ELF-1 (cell line): Measurements from ENCODE around the gene CCND1.

Experiments used
- DNase-seq: peaks from one replicate; pipeline ENCODE4 v3.0.0-alpha.2; 2016; ENCODE audit warnings: low read depth, low spot score

The CCND1 gene

DNA sequence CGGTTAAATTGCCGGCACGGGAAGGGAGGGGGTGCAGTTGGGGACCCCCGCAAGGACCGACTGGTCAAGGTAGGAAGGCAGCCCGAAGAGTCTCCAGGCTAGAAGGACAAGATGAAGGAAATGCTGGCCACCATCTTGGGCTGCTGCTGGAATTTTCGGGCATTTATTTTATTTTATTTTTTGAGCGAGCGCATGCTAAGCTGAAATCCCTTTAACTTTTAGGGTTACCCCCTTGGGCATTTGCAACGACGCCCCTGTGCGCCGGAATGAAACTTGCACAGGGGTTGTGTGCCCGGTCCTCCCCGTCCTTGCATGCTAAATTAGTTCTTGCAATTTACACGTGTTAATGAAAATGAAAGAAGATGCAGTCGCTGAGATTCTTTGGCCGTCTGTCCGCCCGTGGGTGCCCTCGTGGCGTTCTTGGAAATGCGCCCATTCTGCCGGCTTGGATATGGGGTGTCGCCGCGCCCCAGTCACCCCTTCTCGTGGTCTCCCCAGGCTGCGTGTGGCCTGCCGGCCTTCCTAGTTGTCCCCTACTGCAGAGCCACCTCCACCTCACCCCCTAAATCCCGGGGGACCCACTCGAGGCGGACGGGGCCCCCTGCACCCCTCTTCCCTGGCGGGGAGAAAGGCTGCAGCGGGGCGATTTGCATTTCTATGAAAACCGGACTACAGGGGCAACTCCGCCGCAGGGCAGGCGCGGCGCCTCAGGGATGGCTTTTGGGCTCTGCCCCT, 529 bp upstream of the CCND1 start:
- peak; percentile 55 for DNase-seq

GRCh38 chr11:69641681-69642548, 959 bp downstream of the CCND1 start:
- DNase-seq = no peak

DNA sequence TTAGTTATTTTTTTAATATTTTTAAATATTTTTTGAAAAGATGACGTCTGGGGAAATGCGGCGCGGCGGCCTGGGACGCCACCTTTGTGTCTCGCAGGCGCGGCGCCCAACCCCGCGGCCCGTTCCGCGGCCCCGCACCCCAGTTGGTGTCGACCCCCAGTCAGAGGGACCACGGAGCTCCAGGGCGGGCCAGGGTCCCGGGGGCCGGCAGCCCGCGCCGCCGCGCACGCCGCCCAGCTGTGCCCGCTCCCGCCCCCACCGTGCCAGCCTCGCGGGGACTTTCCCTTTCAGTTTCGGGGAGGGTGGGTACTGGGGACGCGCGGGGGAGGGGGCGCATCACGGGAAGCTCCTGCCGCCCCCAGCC, 1.6 kb downstream of the CCND1 start:
- DNase-seq = no peak

DNA sequence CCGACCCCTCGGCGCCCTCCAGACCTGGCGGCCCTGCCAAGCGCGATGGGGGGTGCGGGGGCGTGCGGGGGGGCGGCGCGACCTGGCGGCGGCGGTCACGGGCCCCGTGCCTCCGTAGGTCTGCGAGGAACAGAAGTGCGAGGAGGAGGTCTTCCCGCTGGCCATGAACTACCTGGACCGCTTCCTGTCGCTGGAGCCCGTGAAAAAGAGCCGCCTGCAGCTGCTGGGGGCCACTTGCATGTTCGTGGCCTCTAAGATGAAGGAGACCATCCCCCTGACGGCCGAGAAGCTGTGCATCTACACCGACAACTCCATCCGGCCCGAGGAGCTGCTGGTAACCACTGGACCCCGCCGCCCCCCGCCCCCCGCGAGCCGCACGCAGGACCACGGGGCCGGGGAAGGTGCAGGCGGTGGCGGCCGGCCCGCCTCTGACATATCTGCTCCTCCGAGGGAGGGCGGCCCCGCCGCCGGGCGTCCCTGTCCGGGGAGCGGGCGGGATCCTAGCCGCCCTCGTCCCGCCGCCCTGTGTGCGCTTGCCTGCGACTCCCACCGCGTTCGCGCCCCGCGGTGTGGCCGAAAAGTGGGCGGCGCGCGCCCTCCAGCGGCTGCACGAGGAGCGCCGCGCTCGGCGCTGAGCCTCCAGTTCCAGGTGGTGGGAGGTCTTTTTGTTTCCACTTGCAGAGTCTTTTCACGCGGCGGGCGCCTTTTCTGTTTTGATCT, 2.1 kb downstream of the CCND1 start:
- peak; percentile 88 for DNase-seq

DNA sequence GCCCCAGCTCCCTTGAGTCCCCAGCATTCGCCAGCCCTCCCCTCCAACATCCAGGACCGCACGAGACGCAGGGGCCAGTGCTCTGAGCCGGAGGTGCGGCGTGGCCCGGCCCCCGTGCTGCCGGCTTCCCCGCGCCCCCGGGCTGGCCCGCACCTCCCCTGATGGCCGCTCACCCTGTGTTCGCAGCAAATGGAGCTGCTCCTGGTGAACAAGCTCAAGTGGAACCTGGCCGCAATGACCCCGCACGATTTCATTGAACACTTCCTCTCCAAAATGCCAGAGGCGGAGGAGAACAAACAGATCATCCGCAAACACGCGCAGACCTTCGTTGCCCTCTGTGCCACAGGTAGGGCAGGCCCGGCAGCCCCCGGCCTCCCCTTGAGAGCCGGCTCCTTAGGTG, 2.7 kb downstream of the CCND1 start:
- no peak for DNase-seq

GRCh38 chr11:69644071-69644961, 3.4 kb downstream of the CCND1 start:
- DNase-seq = peak; percentile 46

GRCh38 chr11:69644962-69645675, 4.2 kb downstream of the CCND1 start:
- peak; percentile 30 for DNase-seq

DNA sequence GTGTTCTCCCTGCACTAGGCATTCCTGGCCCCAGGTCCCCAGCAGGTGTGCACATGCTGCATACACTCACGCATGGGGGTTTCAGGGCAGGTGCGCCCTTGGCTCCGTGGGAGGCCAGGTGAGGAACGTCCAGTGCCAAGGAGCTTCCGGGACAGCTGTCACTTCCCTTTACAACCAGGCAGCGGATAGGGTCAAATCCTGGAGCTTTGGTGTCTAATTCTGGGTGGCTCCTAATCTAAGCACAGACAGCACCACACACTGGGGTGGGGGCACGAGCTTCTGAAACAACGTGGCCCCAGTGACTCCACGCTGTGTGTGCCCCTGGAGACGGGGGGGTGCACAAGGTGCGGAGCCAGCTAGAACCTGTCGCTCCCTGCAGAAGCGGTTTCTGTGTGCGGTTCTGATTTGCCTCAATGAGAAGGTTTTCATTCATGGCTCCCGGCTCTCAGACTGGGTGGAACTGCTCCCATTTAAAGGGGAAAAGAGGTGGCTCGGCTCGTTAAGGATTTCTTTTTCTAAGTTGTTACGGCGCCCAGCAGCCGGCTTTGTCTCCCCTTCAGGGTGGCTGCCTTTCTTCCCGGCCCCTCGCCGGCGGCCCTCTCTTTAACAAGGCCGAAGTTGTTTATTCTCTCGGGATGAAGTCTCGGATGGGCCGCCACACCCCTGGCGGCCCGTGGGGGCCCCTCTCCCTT, 5.0 kb downstream of the CCND1 start:
- DNase-seq = peak; percentile 24

DNA sequence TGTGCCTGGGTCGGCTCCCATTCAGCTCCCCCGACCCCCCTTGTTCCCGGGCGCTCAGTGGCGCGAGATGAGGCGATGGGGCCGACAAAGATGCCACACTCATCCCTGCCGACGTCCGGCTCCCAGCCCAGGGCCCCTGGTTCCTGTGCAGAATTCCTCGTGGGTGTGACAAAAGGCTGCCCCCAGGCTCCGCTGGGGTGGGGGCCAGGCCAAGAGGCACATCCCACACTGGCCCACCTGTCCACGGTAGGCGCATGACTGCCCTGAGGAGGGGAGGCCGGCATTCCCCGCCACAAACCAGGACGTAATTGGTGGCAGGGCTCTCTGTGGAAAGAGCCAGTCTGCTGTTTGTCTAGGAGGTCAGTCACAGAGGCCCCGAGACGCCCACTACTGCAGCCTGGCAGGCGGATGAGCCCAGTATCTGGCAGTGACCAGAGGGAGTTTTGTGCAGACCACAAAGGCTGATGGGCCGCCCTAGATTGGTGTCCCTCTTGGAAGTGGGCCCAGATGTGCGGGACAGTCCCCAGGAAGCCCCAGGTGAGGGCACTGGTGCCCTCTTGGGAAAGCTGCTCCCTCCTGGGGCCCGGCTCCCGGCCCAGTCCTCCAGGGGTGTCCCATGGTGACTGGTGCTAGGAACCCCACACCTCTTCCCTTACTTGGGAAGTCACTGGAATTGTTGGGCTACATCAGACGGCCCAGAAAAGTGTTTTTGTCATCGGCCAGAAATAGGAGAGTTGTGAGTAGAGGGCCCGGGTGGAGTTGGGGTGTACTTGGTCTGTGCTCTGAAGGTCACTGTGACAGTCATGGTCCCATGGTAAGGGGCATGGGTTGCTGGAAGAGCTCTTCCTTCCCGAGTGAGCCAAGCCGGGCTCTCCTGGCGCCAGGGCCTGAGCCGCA, 5.8 kb downstream of the CCND1 start:
- peak; percentile 28 for DNase-seq

DNA sequence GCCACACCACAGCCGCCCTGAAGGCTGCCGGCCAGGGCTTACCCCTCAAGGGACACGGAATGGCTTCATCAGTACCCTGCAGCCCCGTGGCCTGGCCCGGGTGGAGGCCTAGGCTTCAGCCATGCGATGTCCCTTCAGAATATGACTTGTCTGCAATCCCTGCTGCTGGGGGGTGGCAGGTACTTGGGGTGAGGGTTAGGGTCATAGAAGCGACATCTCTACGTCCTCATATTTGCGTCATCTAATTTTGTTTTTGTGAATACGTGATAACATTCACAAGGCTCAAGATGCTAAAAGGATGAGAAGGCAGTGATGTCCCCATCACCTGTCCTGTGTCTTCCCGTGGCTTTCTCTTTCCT, 6.4 kb downstream of the CCND1 start:
- peak; percentile 22 for DNase-seq

DNA sequence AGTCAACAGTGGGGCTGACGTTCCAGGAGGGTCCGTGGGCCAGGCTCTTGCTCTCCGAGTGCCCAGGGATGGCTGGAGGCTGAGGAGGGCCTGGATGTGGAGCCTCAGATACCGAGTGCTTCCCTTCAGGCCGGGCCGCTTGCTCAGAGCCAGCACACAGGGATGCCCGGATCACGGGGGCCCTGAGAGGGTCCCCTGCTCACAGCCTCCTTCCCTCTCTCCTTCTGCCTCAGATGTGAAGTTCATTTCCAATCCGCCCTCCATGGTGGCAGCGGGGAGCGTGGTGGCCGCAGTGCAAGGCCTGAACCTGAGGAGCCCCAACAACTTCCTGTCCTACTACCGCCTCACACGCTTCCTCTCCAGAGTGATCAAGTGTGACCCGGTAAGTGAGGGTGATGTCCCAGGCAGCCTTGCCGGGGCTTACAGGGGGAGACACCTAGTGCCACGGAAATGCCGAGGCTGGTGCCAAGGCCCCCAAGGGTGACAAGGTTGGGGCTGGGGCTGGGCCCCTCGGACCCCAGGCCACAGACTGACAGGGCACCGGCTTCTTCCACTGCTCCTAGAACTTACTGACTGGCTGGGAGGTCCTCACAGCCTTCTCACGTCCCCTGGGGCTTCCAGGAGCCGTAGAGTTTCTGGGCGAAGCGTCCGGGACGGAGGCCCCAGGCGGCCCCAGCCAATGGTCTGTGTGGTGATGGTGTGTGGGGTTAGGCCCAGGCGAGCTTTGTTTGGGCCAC, 7.0 kb downstream of the CCND1 start:
- DNase-seq = peak; percentile 16

DNA sequence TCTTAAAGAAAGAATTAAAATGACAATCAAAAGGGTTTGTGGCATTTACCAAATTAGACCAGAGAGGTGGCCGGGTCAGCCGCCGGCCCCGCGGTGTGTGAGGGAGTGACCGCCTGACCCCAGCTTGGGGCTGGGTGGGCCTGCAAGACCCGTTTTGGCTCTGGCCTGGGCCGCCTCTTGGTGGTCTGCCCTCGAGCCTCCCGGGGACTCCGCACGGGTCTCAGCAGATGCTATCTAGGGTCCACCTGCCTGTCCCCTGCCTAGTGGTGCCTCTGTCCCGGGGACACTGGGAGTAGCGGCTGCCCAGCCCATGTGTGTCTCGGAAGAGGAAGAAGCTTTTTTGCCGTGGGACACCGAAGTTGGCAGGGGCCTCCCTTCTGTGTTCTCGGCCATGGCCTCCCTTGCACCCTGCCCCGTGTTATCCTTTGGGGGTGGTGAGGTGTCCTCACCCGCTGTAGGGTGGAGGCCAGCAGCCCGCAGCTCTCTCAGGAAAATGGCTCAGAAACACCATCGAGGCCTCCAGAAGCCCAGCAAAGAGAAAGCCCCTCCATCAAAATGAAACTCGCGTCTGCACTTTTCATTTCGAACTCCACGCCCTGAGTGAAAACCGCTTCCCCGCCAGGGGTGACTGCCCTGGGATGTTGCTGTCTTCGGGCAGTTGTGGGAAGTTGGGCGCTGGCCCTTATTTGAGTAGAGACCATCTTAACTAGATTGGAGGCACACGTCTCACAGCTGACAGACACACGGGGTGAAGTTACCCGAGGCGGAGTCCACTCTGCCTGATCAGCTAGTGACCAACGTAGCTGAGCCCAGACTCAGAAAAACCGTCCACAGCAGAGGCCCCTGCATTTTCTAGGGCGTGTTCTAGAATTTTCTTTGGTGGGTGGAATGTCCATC, 8.0 kb downstream of the CCND1 start:
- DNase-seq = no peak

- no peak for DNase-seq
Measured at GRCh38 chr11:69649576-69649900, 8.6 kb downstream of the CCND1 start.

DNA sequence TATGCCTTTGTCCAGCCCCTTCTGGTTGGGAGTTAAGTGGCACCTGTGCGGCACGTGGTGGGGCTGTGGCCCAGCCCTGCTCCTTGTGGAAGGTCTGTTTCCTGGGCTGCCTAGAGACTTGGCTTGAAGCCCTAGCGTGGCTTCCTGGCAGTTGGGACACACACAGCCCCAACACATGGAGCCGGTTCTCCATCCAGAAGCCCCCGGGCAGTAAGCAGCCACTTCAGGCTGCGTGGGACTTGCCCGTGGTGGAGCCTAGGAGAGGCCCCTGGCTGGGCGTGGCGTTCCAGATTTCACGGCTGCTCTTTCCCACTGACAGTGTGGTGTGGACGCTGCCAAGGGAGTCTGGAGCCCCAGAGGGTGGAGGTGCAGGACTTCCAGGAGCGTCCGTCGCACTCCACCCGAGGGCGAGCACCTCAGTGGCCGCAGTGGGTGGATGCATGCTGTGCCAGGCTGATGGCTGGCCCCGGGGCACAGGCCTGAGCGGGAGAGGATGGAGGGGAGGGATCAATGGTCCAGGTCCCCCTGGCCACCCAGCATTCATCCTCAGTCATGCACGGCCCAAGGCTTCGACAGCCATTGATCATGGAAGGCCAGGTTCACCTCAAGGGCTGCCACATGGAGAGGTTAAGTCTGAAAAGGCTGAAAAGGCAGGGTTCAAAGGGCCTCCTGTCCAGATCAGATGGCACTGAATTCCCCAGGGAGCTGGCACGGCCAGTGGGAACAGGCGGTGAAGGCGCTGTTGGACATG, 9.3 kb downstream of the CCND1 start:
- DNase-seq = no peak

DNA sequence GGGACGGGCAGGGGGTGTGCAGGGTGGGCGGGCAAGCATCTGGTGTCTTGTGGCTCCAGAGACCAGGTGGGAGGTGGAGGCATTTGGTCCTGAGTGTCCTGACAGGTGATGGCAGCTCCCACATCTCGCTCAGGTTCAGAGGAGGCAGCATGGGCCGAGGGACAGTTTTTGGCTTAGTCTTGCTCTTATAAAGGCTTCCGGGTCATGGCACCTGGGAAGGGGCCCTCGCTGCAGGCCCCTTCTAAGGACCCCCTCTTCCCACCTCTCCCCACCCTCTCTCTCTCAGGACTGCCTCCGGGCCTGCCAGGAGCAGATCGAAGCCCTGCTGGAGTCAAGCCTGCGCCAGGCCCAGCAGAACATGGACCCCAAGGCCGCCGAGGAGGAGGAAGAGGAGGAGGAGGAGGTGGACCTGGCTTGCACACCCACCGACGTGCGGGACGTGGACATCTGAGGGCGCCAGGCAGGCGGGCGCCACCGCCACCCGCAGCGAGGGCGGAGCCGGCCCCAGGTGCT, 9.9 kb downstream of the CCND1 start:
- DNase-seq = no peak

DNA sequence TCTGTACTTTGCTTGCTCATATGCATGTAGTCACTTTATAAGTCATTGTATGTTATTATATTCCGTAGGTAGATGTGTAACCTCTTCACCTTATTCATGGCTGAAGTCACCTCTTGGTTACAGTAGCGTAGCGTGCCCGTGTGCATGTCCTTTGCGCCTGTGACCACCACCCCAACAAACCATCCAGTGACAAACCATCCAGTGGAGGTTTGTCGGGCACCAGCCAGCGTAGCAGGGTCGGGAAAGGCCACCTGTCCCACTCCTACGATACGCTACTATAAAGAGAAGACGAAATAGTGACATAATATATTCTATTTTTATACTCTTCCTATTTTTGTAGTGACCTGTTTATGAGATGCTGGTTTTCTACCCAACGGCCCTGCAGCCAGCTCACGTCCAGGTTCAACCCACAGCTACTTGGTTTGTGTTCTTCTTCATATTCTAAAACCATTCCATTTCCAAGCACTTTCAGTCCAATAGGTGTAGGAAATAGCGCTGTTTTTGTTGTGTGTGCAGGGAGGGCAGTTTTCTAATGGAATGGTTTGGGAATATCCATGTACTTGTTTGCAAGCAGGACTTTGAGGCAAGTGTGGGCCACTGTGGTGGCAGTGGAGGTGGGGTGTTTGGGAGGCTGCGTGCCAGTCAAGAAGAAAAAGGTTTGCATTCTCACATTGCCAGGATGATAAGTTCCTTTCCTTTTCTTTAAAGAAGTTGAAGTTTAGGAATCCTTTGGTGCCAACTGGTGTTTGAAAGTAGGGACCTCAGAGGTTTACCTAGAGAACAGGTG, 11.1 kb downstream of the CCND1 start:
- no peak for DNase-seq
